Measurements from ENCODE around the gene CD4.

- no peak for TF ChIP-seq GATA2 (IDR thresholded peaks at IDR 0.05; ENCODE audit: low read depth, low read length)
- no peak for TF ChIP-seq GATA3 (IDR thresholded peaks at IDR 0.05; ENCODE audit: low read depth, low read length)
These were observed 34.9 kb downstream of the CD4 start for GRCh38 chr12:6824085-6824775.

All from SH-SY5Y (cell line).